Breast epithelium (tissue), 4 donors: Measurements from ENCODE around the gene CMTM7. TPM values are rescaled to one million over a fixed set of nuclear protein-coding genes. Genes with fewer than 3 reads are reported as not detected.

Experiments
- DNase-seq, 2 donors: peaks; one replicate each; pipeline ENCODE4 v3.0.0-alpha.2; 2019; ENCODE audit warnings: low spot score in 2 of 2
- H3K27ac ChIP-seq, 2 donors: fragments of 200-600 bp; sonication (generic) in 1 of 2; one replicate each; pipeline ENCODE4 v1.5.1; 2016 to 2019; ENCODE audit warnings: mild to moderate bottlenecking in 1 of 2
- H3K27me3 ChIP-seq, 2 donors: fragments of 200-600 bp; sonication (generic) in 1 of 2; one replicate each; pipeline versions ENCODE4 v1.5.1 to v1.6.0; 2017 to 2019; ENCODE audit warnings: control low read depth in 1 of 2, mild to moderate bottlenecking in 1 of 2
- H3K36me3 ChIP-seq: fragments of 200-600 bp; one replicate; pipeline ENCODE4 v1.5.1; 2019
- H3K4me1 ChIP-seq, 2 donors: fragments of 200-600 bp; sonication (generic); one replicate each; pipeline ENCODE4 v1.5.1; 2016 to 2019; ENCODE audit warnings: control low read depth in 1 of 2
- H3K4me3 ChIP-seq, 3 donors: fragments of 200-600 bp; sonication (generic); 1 replicate in 2 of 3; 2 replicates in 1 of 3; pipeline ENCODE4 v1.5.1; 2016 to 2019; ENCODE audit warnings: mild to moderate bottlenecking in 3 of 3, moderate library complexity in 2 of 3
- H3K9me3 ChIP-seq, 2 donors: fragments of 200-600 bp; sonication (generic) in 1 of 2; one replicate each; pipeline ENCODE4 v1.5.1; 2016 to 2019; ENCODE audit warnings: control low read depth in 1 of 2
- CTCF ChIP-seq, 3 donors: fragments of 450-650 bp; IDR thresholded peaks; one replicate each; pipeline ENCODE4 v1.5.1; 2016 to 2017; ENCODE audit warnings: antibody characterized with exemption in 3 of 3, mild to moderate bottlenecking in 3 of 3, moderate library complexity in 3 of 3
- POLR2A ChIP-seq: fragments of 450-650 bp; IDR thresholded peaks from one replicate; pipeline ENCODE4 v1.6.1; 2016; ENCODE audit warnings: antibody characterized with exemption, mild to moderate bottlenecking, moderate library complexity
- POLR2AphosphoS5 ChIP-seq, 3 donors: sonication (generic); formaldehyde crosslinking; IDR thresholded peaks; one replicate each; pipeline ENCODE4 v1.6.1; 2017; ENCODE audit warnings: antibody characterized with exemption in 3 of 3
- intact Hi-C: fragments of 100-400 bp; cut with DNase I; formaldehyde crosslinking; loops from one replicate; pipeline ENCODE4 v1.15.1; 2023; ENCODE audit warnings: low total_unique reads
- total RNA-seq, 3 donors: library from RNA; depleted of rRNA; stranded (reverse); fragments of >200 nt; gene quantifications; one replicate each; pipeline ENCODE4 v1.1.0, GENCODE V29; 2016

CMTM7 gene
- total RNA-seq, 3 donors from 2014 or later: 16.8 to 111 (median 58.0) TPM

GRCh38 chr3:32455609-32456428, 64.2 kb downstream of the CMTM7 start:
- H3K9me3 ChIP-seq: no peaks in the 10 kb centered on the region
- no peak for DNase-seq
- no peaks in the 10 kb centered on the region for H3K4me1 ChIP-seq
- H3K4me3 ChIP-seq: no peak overlapping the region
- no peaks in the 10 kb centered on the region for H3K27me3 ChIP-seq
- peak overlapping the region; percentile 19 to 54 for H3K27ac ChIP-seq
- intact Hi-C loops: no loop called here
- no peak for TF ChIP-seq CTCF (IDR thresholded peaks at IDR 0.05)
- no peak for TF ChIP-seq POLR2AphosphoS5 (IDR thresholded peaks at IDR 0.05)
- TF ChIP-seq POLR2A: no peak
- no peaks in the 10 kb centered on the region for H3K36me3 ChIP-seq

GRCh38 chr3:32456429-32457130, 64.9 kb downstream of the CMTM7 start:
- H3K27me3 ChIP-seq: no peaks in the 10 kb centered on the region
- H3K9me3 ChIP-seq: no peaks in the 10 kb centered on the region
- TF ChIP-seq POLR2A (no peak), CTCF (IDR thresholded peaks at IDR 0.05) (no peak), POLR2AphosphoS5 (IDR thresholded peaks at IDR 0.05) (no peak)
- H3K36me3 ChIP-seq: no peaks in the 10 kb centered on the region
- H3K27ac ChIP-seq: peak overlapping the region; percentile 19 to 54
- DNase-seq: no peak
- no peaks in the 10 kb centered on the region for H3K4me1 ChIP-seq
- intact Hi-C loops: no loop called here
- H3K4me3 ChIP-seq: no peak overlapping the region

- Histone ChIP-seq H3K36me3 (no peaks in the 10 kb centered on the region), H3K9me3 (no peaks in the 10 kb centered on the region), H3K27me3 (no peaks in the 10 kb centered on the region), H3K27ac (peak overlapping the region; percentile 29 to 65), H3K4me1 (no peaks in the 10 kb centered on the region), H3K4me3 (no peak overlapping the region)
- intact Hi-C loops: no loop called here
- no peak for DNase-seq
- TF ChIP-seq CTCF (IDR thresholded peaks at IDR 0.05): no peak
- no peak for TF ChIP-seq POLR2A
- no peak for TF ChIP-seq POLR2AphosphoS5 (IDR thresholded peaks at IDR 0.05)
Measured at GRCh38 chr3:32457971-32458471, 66.4 kb downstream of the CMTM7 start.

GRCh38 chr3:32459450-32459849, 67.8 kb downstream of the CMTM7 start:
- TF ChIP-seq POLR2A (no peak), POLR2AphosphoS5 (IDR thresholded peaks at IDR 0.05) (no peak), CTCF (IDR thresholded peaks at IDR 0.05) (no peak)
- no peak for DNase-seq
- intact Hi-C loops: no loop called here
- Histone ChIP-seq H3K4me3 (no peak overlapping the region), H3K36me3 (no peaks in the 10 kb centered on the region), H3K9me3 (no peaks in the 10 kb centered on the region), H3K4me1 (no peaks in the 10 kb centered on the region), H3K27ac (peak overlapping the region; percentile 32 to 59), H3K27me3 (no peaks in the 10 kb centered on the region)
